Stimulated activated CD4-positive, alpha-beta T cell treated with anti-CD3 and anti-CD28 coated beads, Interleukin-12 subunit alpha, Interleukin-12 subunit beta, amount 100 ng/mL, for 4 hours (primary cell): ENCODE data around the gene VPS8.
"Not testable (repeated sequence)": the region's sequence is repeated elsewhere in the genome, so short reads cannot be mapped to it uniquely, and the experiment has no call there.

Experiments
- DNase-seq: peaks from one replicate; pipeline ENCODE4 v3.0.0-alpha.2; 2020

The VPS8 gene

GRCh38 chr3:185017996-185018395 lies 206.0 kb downstream of the VPS8 start:
- DNase-seq: not testable (repeated sequence)

DNA sequence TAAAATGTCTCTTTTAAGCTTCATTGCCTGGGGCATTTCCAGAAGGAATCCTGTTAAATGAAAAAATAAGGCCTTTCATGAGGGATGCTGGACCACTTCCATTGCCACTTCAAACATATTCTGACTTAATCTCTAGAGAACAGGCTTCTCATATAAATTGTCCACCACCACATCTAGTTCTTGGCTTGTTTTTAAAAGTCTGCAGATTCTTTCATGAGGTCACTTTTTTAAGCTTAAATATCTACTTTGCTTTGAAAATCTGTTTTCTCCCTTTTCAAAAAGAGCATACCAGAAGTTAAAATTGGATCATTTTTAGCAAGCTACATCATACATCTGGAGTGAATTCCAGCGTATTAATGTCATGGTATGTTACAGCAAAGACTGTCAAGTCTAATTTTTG lies 209.3 kb downstream of the VPS8 start:
- no peak for DNase-seq

DNA sequence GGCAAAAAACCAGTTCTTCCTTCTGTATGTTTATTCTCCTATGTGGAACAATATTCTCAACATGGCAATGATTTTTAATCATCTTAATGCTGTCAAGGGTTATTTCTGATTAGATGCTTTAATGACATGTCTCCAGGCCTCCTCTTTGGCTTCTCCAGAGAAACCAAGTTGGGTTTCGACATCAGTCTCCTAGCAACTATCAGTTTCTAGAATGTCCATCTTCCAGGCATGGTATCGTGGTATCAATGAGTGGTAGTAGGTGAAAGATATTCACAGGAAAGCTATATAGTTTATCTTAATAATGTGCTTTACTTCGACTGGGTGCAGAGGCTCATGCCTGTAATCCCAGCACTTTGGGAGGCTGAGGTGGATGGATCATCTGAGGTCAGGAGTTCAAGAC lies 212.4 kb downstream of the VPS8 start:
- no peak for DNase-seq

DNA sequence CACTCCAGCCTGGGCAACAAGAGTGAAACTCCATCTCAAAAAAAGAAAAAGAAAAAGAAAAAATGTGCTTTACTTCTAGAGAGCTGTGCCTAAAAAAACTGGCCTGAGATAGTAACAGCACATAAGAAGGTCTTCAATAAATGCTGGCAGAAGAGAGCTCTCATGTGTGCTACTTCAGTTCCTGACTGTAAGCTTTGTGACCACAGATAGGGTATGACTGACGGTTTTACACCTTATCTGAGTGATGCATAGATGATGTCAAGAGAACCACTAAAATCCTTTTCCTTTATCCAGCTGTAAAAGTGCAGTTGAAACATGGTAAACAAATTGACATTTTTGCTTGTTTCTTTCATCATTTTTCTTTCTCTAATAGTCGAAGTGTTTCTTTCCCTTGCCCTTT lies 213.0 kb downstream of the VPS8 start:
- DNase-seq: no peak

DNA sequence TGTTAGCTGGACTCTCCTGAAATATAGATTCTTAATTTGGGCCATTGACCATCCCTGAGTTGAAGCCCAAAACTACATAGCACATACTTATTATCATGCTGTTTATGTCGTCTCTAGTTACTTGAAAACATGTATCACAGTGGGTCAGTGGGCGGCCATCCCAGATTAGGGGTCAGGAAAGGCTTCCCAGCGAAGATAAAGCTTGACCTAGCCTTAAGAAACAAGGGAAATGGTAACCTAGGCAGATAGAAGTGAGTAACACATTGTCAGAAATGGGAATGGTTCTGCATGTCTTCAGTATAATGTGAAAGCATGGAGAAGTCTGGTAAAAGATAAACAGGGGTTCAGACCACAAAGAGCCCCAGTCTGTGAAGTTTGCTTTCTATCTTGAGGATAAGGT lies 216.2 kb downstream of the VPS8 start:
- DNase-seq: no peak

- no peak for DNase-seq
These were observed 217.1 kb downstream of the VPS8 start for GRCh38 chr3:185029086-185029485.

GRCh38 chr3:185030399-185030798 lies 218.4 kb downstream of the VPS8 start:
- DNase-seq: no peak

DNA sequence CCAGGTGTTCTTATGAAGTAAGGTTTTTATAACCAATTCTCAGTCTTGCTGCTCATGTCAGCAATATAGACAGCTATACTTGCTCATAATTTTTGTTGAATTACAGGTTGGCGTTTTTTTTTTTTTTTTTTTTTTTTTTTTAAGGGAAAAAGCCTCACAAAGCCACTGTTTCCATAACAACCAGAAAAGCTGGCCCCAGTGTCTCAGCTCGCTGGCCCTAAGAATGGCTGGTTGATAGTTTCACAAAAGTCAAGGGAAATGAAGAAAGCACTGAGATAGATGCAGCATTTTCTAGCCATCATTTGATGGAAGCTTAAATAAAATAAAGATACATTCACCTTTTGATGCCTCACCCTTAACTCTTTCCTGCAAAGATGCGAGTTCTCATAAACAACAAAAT lies 219.0 kb downstream of the VPS8 start:
- DNase-seq: no peak

- no peak for DNase-seq
These were observed 225.8 kb downstream of the VPS8 start for GRCh38 chr3:185037801-185038200.

DNA sequence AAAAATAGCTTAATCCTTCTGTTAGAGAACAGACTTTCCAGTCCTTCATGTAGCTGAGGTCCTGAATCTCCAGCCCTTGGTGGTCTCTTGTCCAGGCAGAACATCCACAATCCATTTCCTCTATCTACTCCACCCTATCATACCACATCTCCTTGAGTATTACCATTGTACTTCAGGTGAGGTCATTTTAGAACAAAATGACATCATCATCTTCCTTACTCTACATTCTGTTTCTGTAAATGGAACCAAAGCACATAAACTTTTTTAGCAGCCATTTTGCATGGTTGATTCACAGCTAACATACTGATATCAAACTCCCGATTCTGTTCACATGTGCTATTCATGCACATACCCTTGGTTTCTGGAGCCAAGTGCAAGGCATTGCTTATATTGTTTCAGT lies 228.5 kb downstream of the VPS8 start:
- DNase-seq: no peak

DNA sequence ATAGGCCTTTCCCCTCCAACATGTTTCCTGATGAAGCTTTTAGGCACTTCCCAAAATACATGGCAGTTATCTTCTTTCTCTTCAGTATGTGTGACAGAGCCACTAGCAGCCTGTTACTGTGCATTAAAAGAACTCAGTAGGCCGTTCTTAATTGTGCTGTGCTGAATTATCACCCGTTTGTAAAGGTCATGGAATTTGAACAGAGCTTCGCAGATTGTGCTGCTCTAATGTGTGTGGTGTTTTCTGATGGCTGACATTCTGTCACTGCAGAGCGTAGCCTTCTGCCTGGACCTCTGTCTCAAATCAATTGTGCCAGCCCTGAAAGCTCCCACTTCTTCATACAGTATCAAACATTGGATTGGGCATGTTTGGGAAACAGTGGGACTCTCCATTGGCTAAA lies 229.6 kb downstream of the VPS8 start:
- DNase-seq: no peak

GRCh38 chr3:185042312-185043050 lies 230.5 kb downstream of the VPS8 start:
- no peak for DNase-seq

DNA sequence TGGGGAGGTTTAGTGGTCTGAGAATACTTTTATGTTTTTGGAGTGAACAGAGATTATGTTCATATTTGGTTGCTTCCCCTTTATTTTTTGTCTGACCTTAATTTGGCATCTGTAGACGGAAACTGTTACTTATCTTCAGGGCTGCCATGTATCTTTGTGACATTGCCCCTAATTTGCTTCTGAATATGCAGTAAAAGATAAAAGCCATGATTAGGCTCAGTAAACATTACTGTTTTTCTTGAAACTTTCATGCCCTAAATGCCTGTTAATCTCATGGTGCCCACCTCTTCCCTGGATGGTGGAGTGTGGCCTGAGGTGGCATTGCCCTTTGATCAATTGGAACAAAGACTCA lies 234.2 kb downstream of the VPS8 start:
- no peak for DNase-seq

GRCh38 chr3:185046603-185047002 lies 234.6 kb downstream of the VPS8 start:
- no peak for DNase-seq

DNA sequence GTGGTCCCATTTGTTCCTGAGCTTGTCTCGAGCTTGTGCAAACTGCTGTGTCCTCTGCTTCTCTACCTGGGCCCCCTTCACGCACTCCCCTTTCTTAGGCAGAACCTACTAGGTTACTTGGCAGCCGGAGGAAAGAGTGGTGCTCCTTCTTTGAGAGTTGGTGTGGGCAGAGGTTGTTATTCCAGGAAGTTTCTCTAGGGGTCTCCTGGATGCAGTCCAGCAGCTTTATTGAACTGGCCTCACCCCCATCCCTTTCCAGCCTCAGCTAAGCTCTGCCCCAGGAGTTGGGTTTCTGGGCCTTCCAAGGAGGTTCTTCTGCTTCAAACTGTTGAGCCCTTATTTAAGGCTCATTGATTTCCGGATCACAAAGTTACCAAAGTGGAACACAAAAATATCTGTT lies 237.7 kb downstream of the VPS8 start:
- no peak for DNase-seq

GRCh38 chr3:185051801-185052200 lies 239.8 kb downstream of the VPS8 start:
- DNase-seq: no peak

GRCh38 chr3:185052631-185053030 lies 240.7 kb downstream of the VPS8 start:
- no peak for DNase-seq

GRCh38 chr3:185056908-185057307 lies 244.9 kb downstream of the VPS8 start:
- DNase-seq: no peak

DNA sequence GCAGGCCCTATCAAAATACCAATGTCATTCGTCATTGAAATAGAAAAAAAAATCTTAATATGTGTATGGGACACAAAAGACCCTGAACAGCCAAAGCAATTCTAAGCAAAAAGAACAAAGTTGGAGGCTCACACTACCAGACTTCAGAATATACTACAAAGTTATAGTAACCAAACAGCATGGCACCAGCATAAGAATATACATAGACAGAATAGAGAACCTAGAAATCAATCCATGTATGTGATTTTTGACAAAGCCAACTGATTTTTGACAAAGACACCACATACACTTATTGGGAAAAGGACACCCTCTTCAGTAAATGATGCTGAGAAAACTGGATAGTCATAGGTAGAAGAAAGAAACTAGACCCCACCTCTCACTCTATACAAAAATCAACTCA lies 245.9 kb downstream of the VPS8 start:
- no peak for DNase-seq

- no peak for DNase-seq
These were observed 246.8 kb downstream of the VPS8 start for GRCh38 chr3:185058796-185059195.

DNA sequence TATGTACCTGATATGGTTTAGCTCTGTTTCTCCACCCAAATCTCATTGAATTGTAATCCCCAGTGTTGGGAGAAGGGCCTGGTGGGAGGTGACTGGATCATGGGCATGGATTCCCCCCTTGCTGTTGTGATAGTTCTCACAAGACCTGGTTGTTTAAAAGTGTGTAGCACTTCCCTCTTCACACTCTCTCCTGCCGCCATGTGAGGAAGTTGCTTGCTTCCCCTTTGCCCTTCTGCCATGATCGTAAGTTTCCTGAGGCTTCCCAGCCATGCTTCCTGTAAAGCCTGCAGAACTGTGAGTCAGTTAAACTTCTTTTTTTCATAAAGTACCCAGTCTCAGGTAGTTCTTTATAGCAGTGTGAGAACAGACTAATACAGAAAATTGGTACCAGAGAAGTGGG lies 247.8 kb downstream of the VPS8 start:
- no peak for DNase-seq

DNA sequence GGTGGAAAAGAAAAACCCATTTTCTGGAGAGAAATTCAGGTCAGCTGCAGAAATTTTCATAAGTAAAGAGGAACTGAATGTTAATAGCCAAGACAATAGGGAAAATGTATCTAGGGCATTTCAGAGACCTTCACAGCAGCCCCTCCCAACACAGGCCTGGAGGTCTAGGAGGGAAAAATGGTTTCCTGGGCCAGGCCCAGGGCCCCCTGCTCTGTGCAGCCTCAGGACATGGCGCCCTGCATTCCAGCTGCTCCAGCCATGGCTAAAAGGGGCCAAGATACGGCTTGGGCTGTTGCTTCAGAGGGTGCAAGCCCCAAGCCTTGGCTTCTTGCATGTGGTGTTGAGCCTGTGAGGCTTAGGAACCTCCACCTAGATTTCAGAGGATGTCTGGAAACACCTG lies 248.7 kb downstream of the VPS8 start:
- no peak for DNase-seq

GRCh38 chr3:185062191-185062590 lies 250.2 kb downstream of the VPS8 start:
- DNase-seq: no peak

GRCh38 chr3:185063431-185063830 lies 251.5 kb downstream of the VPS8 start:
- DNase-seq: no peak

DNA sequence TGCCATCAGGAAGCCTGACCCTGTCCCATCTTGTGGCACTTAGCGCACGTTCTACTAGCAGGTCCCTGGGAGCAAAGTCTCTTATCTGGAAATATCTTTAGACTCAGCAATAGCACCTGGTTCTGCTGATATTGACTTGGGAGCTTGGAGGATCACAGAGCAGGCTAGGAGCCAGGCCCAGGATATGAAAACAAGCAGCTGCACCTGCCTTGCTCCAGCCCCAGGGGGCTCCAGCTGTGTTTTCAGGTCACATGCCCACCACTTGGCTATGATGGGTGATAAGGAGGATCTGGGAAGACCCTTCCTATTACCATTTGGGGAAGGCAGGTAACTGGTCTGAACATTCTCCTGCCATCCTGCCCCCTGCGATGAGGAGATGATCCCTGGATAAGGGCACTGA lies 253.1 kb downstream of the VPS8 start:
- no peak for DNase-seq

- no peak for DNase-seq
These were observed 254.3 kb downstream of the VPS8 start for GRCh38 chr3:185066251-185066650.
